Measurements from ENCODE around the gene CRYBA1.
A peak's percentile ranks its signal among the peaks of the same experiment; 100 is the strongest.
"Not testable (repeated sequence)": the region's sequence is repeated elsewhere in the genome, so short reads cannot be mapped to it uniquely, and the experiment has no call there.

CRYBA1 gene

GRCh38 chr17:29219378-29220047, 27.1 kb upstream of the CRYBA1 start:
- no peaks in the 10 kb centered on the region for H3K9me3 ChIP-seq (ENCODE audit: control insufficient read depth, low read length)
- H3K9ac ChIP-seq: no peak overlapping the region
- no peaks in the 10 kb centered on the region for H3K36me3 ChIP-seq (ENCODE audit: control insufficient read depth, insufficient read depth, low read length)
- H3K27ac ChIP-seq: no peak overlapping the region
- no peak overlapping the region for H3K4me2 ChIP-seq (ENCODE audit: low read length)
- H3K27me3 ChIP-seq (ENCODE audit: control insufficient read depth, insufficient read depth, low read length): no peaks in the 10 kb centered on the region
- no peaks in the 10 kb centered on the region for H3K79me2 ChIP-seq
- no peaks in the 10 kb centered on the region for H3K4me1 ChIP-seq
- H3K4me3 ChIP-seq (ENCODE audit: low read depth, low read length): no peak overlapping the region
- H2AFZ ChIP-seq: peak overlapping the region; percentile 59
- TF ChIP-seq CTCF (IDR thresholded peaks at IDR 0.05): peak; percentile 96

- H3K9ac ChIP-seq; H3K36me3 ChIP-seq (ENCODE audit: control insufficient read depth, insufficient read depth, low read length); H3K9me3 ChIP-seq (ENCODE audit: control insufficient read depth, low read length); H3K4me1 ChIP-seq; H3K4me3 ChIP-seq (ENCODE audit: low read depth, low read length); H3K27ac ChIP-seq; H3K27me3 ChIP-seq (ENCODE audit: control insufficient read depth, insufficient read depth, low read length); H3K79me2 ChIP-seq; H2AFZ ChIP-seq; H3K4me2 ChIP-seq (ENCODE audit: low read length): not testable (repeated sequence)
These were observed 25.3 kb upstream of the CRYBA1 start for GRCh38 chr17:29221338-29221737.

GRCh38 chr17:29225396-29225795, 21.3 kb upstream of the CRYBA1 start:
- H3K4me1 ChIP-seq: no peaks in the 10 kb centered on the region
- no peaks in the 10 kb centered on the region for H3K27me3 ChIP-seq (ENCODE audit: control insufficient read depth, insufficient read depth, low read length)
- H3K79me2 ChIP-seq: no peaks in the 10 kb centered on the region
- H3K4me3 ChIP-seq (ENCODE audit: low read depth, low read length): no peak overlapping the region
- H3K27ac ChIP-seq: no peak overlapping the region
- no peak overlapping the region for H2AFZ ChIP-seq
- no peaks in the 10 kb centered on the region for H3K36me3 ChIP-seq (ENCODE audit: control insufficient read depth, insufficient read depth, low read length)
- no peak overlapping the region for H3K4me2 ChIP-seq (ENCODE audit: low read length)
- no peak for TF ChIP-seq CTCF (IDR thresholded peaks at IDR 0.05)
- no peaks in the 10 kb centered on the region for H3K9me3 ChIP-seq (ENCODE audit: control insufficient read depth, low read length)
- H3K9ac ChIP-seq: no peak overlapping the region

GRCh38 chr17:29233301-29233700, 13.4 kb upstream of the CRYBA1 start:
- no peak for TF ChIP-seq CTCF (IDR thresholded peaks at IDR 0.05)
- Histone ChIP-seq H3K27ac (no peak overlapping the region), H3K9me3 (ENCODE audit: control insufficient read depth, low read length) (no peaks in the 10 kb centered on the region), H3K4me3 (ENCODE audit: low read depth, low read length) (no peak overlapping the region), H3K36me3 (ENCODE audit: control insufficient read depth, insufficient read depth, low read length) (no peaks in the 10 kb centered on the region), H3K4me1 (no peaks in the 10 kb centered on the region), H3K27me3 (ENCODE audit: control insufficient read depth, insufficient read depth, low read length) (no peaks in the 10 kb centered on the region), H3K9ac (no peak overlapping the region), H3K4me2 (ENCODE audit: low read length) (no peak overlapping the region), H3K79me2 (no peaks in the 10 kb centered on the region), H2AFZ (no peak overlapping the region)

GRCh38 chr17:29234972-29235371, 11.7 kb upstream of the CRYBA1 start:
- H3K4me3 ChIP-seq (ENCODE audit: low read depth, low read length); H3K4me1 ChIP-seq; H3K9me3 ChIP-seq (ENCODE audit: control insufficient read depth, low read length); H3K79me2 ChIP-seq; H3K27me3 ChIP-seq (ENCODE audit: control insufficient read depth, insufficient read depth, low read length); H3K4me2 ChIP-seq (ENCODE audit: low read length); H3K9ac ChIP-seq; H3K36me3 ChIP-seq (ENCODE audit: control insufficient read depth, insufficient read depth, low read length); H3K27ac ChIP-seq; H2AFZ ChIP-seq: not testable (repeated sequence)

- Histone ChIP-seq H3K27ac (no peak overlapping the region), H3K4me1 (no peaks in the 10 kb centered on the region), H3K4me3 (ENCODE audit: low read depth, low read length) (no peak overlapping the region), H3K9me3 (ENCODE audit: control insufficient read depth, low read length) (no peaks in the 10 kb centered on the region), H3K27me3 (ENCODE audit: control insufficient read depth, insufficient read depth, low read length) (no peaks in the 10 kb centered on the region), H3K79me2 (no peaks in the 10 kb centered on the region), H2AFZ (no peak overlapping the region), H3K4me2 (ENCODE audit: low read length) (no peak overlapping the region), H3K36me3 (ENCODE audit: control insufficient read depth, insufficient read depth, low read length) (no peaks in the 10 kb centered on the region), H3K9ac (no peak overlapping the region)
- TF ChIP-seq CTCF (IDR thresholded peaks at IDR 0.05): no peak
These were observed 10.8 kb upstream of the CRYBA1 start for GRCh38 chr17:29235904-29236303.
